Heart left ventricle (tissue), 13 donors: ENCODE results near the gene NEDD4L.

Source experiments
- CTCF ChIP-seq, 12 donors: fragments of 200-600 bp; sonication (generic) in 4 of 12; IDR thresholded peaks; one replicate each; pipeline versions ENCODE4 v1.5.0 to v1.8.0; 2018 to 2022; ENCODE audit warnings: antibody characterized with exemption in 12 of 12, mild to moderate bottlenecking in 5 of 12
- POLR2A ChIP-seq, 2 donors: fragments of 450-650 bp; IDR thresholded peaks; one replicate each; pipeline ENCODE4 v1.6.1; 2017; ENCODE audit warnings: antibody characterized with exemption in 2 of 2, mild to moderate bottlenecking in 2 of 2, moderate library complexity in 2 of 2
- donor health status: ischemic (EF 13 %, LVEDD 7.1; RV severe dilation, severe dysfunction).
- donor health status: DM: no; HTN: yes; CAD: no.
- donor health status: DM: no; HTN: no; CAD: no.
- donor health status: ischemic (EF 25% LVEDD 6.9; RV normal size, moderate dysfunction).
- donor health status: ischemic (EF 25% LVEDD 5.7; RV mildly dilated, moderate dysfunction).
- donor health status: ischemic (EF 35%, LVEDD 5.7; RV mildly dilated, moderate dysfunction).
- donor health status: nonischemic (EF 11% LVEDD 7.7; RV severe dilation, severe dysfunction).
- donor health status: DM: yes; HTN: yes; CAD: no.
- donor health status: PGD.
- donor health status: ischemic (EF 29% LVEDD 5.4; RV normal size, mild dysfunction).
- donor health status: nonischemic (EF 23%, LVEDD 6.1; RV moderate dilation, normal function).

GRCh38 chr18:58163004-58163590 lies 119.1 kb downstream of the NEDD4L start:
- TF ChIP-seq CTCF (IDR thresholded peaks at IDR 0.05) (no peak), POLR2A (IDR thresholded peaks at IDR 0.05) (no peak)
